Measurements from ENCODE around the gene OR2L13.

DNA sequence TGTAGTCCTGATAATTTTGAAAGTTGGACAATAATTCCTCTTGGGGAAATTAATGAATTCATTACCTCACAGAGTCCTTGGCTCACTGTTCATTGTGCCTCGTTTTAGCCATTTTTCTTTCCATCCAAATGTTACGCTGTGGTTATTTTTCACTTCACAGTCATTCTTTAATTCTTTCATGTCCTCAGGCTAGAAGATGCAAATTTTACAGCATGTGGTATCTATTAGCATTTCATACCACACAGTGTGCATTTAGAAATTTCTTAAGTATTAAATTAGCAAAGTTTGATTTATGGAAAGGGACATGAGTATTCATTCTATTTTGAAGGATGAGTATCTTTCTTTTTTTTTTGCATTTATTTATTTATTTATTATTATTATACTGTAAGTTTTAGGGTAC, 29.9 kb upstream of the OR2L13 start:
- TF ChIP-seq CTCF (IDR thresholded peaks at IDR 0.05), result no peak
- no peak for TF ChIP-seq POLR2A (IDR thresholded peaks at IDR 0.05)
